ENCODE results near the gene RAB6B. TPM values are rescaled to one million over a fixed set of nuclear protein-coding genes. Genes with fewer than 3 reads are reported as not detected.

Gene RAB6B
- total RNA-seq, 2 experiments from 2014 or later: not detected

DNA sequence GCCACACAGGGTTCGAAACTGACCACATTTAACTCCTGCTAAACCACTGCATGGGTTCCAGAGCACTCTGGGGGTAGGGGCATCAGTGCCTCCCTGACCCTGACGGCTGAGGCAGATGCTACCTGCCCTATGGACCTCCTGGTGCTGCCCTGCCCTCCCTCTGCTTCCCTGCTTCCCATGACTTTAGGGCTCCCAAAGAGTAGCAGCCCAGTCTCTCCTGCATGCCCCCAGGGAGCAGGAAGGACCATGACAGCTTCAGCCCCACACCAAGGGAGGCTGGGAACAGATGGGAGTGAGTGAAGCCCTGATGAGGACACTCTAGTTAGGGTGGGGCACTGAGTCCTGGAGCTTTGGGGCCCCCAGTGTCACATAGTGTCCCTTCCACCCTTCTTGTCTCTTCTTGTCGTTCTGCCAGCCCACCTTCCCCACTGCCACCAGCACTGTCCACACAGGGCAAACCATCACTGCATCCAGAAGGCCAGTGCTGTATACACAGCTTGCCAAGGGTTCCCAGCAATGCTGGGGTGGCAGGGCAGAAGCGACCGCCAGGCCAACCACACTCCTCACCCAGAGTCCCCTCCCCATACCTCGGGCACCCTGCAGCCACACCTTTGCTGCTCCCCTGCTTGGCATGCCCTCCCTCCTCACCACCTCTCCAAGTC is 59.1 kb downstream of the RAB6B start:
- Mint-ChIP-seq H3K27me3 (no peaks in the 10 kb centered on the region), H3K4me3 (no peak overlapping the region), H3K27ac (no peak overlapping the region), H3K4me1 (no peaks in the 10 kb centered on the region), H3K36me3 (ENCODE audit: low read depth) (no peaks in the 10 kb centered on the region), H3K9me3 (no peaks in the 10 kb centered on the region)
- ChIA-PET CTCF (no interaction called here), POLR2A (no interaction called here)
- DNase-seq: no peak

DNA sequence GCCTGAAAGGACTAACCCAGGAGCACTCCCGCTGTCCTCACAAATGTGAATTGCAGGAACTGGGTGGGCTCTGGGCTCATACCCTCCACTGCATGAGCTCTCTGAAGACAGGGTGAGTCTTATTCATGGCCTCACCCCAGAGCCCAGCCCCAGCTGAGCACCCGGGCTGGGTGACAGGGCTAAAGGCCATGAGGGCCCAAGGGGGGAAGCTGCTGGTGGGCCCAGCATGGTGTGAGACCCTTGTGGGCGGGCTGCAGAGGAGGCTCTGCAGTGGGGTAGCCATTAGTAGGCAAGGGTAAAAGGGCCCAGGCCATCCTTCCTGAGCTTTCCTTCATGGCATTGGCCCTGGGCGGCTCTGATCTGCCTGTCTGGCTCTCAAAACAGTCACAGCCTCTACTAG is 59.7 kb downstream of the RAB6B start:
- Mint-ChIP-seq H3K4me1 (no peaks in the 10 kb centered on the region), H3K4me3 (no peak overlapping the region), H3K36me3 (ENCODE audit: low read depth) (no peaks in the 10 kb centered on the region), H3K9me3 (no peaks in the 10 kb centered on the region), H3K27ac (no peak overlapping the region), H3K27me3 (no peaks in the 10 kb centered on the region)
- ChIA-PET POLR2A (no interaction called here), CTCF (no interaction called here)
- DNase-seq: no peak

DNA sequence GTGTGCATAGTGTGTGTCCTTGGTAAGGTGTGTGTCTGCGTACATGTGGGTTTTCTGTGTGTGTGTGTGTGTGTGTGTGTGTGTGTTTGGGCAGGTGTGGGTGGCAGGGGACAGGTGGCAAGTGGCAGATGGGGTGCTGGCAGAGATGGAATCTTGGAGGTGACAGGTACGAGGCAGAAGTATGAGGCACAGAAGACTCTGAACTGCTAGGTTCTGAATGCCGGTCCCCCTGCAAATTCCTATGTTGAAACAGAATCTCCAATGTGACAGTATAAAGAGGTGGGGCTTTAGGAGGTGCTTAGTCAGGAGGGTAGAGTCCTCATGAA is 60.3 kb downstream of the RAB6B start:
- no peaks in the 10 kb centered on the region for H3K27me3 Mint-ChIP-seq
- CTCF ChIA-PET: no interaction called here
- no peak overlapping the region for H3K27ac Mint-ChIP-seq
- no peaks in the 10 kb centered on the region for H3K4me1 Mint-ChIP-seq
- H3K4me3 Mint-ChIP-seq: no peak overlapping the region
- H3K9me3 Mint-ChIP-seq: no peaks in the 10 kb centered on the region
- DNase-seq: no peak
- no peaks in the 10 kb centered on the region for H3K36me3 Mint-ChIP-seq (ENCODE audit: low read depth)
- POLR2A ChIA-PET: no interaction called here

- Mint-ChIP-seq H3K9me3 (no peaks in the 10 kb centered on the region), H3K4me3 (no peak overlapping the region), H3K4me1 (no peaks in the 10 kb centered on the region), H3K27me3 (no peaks in the 10 kb centered on the region), H3K27ac (no peak overlapping the region), H3K36me3 (ENCODE audit: low read depth) (no peaks in the 10 kb centered on the region)
- ChIA-PET POLR2A (no interaction called here), CTCF (no interaction called here)
- DNase-seq: no peak
These were observed 60.9 kb downstream of the RAB6B start for GRCh38 chr3:133834621-133835417.

- no peaks in the 10 kb centered on the region for H3K9me3 Mint-ChIP-seq
- no peak overlapping the region for H3K27ac Mint-ChIP-seq
- POLR2A ChIA-PET: no interaction called here
These were observed 61.6 kb downstream of the RAB6B start for GRCh38 chr3:133833880-133834620.

DNA sequence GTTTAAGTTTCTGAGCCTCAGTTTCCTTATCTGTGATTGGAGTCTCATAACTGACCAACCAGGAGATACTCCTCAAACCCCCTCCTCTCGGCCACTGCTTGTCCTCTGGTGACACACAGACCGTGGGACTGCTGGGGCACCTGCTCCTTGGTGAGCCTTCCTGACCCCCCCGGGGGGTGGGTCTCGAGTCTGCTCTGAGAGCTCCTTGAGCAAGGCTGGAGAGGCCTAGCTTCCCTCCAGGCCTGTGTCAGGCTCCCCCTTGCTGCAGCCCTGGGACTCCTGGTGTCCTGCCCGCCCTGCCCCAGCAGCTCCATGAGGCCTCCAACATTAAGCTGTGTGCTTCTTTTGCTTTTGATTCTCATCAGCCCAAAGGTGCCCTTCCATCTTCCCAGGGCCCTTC is 62.4 kb downstream of the RAB6B start:
- H3K36me3 Mint-ChIP-seq (ENCODE audit: low read depth): no peaks in the 10 kb centered on the region
- H3K27ac Mint-ChIP-seq: no peak overlapping the region
- no peaks in the 10 kb centered on the region for H3K9me3 Mint-ChIP-seq
- H3K27me3 Mint-ChIP-seq: no peaks in the 10 kb centered on the region
- DNase-seq: no peak
- ChIA-PET POLR2A (no interaction called here), CTCF (interaction anchor here (1.0 to 1.7 kb wide), 3 partner anchors 13 to 53 kb away, joined by 3 to 6 read pairs (median 3); no protein-coding TSS in a partner anchor)
- no peaks in the 10 kb centered on the region for H3K4me1 Mint-ChIP-seq
- no peak overlapping the region for H3K4me3 Mint-ChIP-seq

More at GRCh38 chr3:133833880-133834620, 61.6 kb downstream of the RAB6B start:
- no peak for DNase-seq
- no peak overlapping the region for H3K4me3 Mint-ChIP-seq
- H3K36me3 Mint-ChIP-seq (ENCODE audit: low read depth): no peaks in the 10 kb centered on the region
- H3K4me1 Mint-ChIP-seq: no peaks in the 10 kb centered on the region
- H3K27me3 Mint-ChIP-seq: no peaks in the 10 kb centered on the region
- CTCF ChIA-PET: interaction anchor here (1.7 kb wide), 1 partner anchor 16 kb away, joined by 6 read pairs; no protein-coding TSS in a partner anchor

- Mint-ChIP-seq H3K27ac (no peak overlapping the region), H3K36me3 (ENCODE audit: low read depth) (no peaks in the 10 kb centered on the region), H3K27me3 (no peaks in the 10 kb centered on the region), H3K4me3 (no peak overlapping the region), H3K9me3 (no peaks in the 10 kb centered on the region), H3K4me1 (no peaks in the 10 kb centered on the region)
- CTCF ChIA-PET: interaction anchor here (1.0 to 1.7 kb wide), 3 partner anchors 14 to 53 kb away, joined by 3 to 6 read pairs (median 3); no protein-coding TSS in a partner anchor
- DNase-seq: no peak
- POLR2A ChIA-PET: no interaction called here
These were observed 62.9 kb downstream of the RAB6B start for GRCh38 chr3:133832802-133833144.

DNA sequence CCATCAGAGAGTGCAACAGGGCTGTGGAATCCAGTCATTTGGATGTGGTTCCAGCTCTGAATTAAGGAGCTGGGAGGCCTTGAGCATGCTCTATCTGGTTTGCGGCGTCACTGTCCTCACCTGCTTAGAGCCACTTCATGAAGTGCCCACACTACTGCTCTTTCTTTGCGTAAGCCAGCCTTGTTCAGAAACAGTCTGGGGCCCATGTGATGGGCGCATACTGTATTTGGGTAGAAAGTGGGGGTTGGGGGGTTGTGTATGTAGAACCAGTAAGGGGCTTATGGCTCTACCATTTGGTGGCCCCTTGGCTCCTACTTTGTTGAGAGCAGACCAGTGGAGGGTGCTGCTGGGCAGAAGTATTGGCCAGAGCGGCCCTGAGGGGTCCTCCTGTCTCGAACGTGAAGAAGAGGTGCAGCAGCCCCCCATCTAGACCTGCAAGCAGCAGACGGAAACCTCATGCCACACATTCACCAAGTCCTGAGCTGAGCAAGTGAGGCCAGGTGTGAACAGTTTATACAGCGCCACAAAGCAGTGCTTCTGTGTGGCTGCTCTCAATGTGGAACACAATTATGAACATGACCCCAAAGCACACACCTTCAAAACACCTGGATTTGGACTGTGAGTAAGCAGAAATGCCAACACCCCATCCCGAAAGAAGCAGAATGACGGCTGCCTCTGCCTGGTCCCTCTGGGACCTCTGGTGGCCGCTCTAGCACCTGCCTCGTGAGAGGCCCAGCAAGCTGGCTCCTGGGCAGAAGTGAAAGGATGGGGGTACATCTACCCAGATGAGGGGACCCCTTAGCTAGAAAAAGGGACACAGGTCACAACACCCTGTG is 63.5 kb downstream of the RAB6B start:
- POLR2A ChIA-PET: no interaction called here
- Mint-ChIP-seq H3K4me1 (no peaks in the 10 kb centered on the region), H3K4me3 (no peak overlapping the region), H3K36me3 (ENCODE audit: low read depth) (no peaks in the 10 kb centered on the region), H3K27me3 (no peaks in the 10 kb centered on the region), H3K27ac (no peak overlapping the region), H3K9me3 (no peaks in the 10 kb centered on the region)
- CTCF ChIA-PET: interaction anchor here (1.0 to 1.7 kb wide), 3 partner anchors 14 to 54 kb away, joined by 3 to 6 read pairs (median 3); no protein-coding TSS in a partner anchor
- DNase-seq: no peak

DNA sequence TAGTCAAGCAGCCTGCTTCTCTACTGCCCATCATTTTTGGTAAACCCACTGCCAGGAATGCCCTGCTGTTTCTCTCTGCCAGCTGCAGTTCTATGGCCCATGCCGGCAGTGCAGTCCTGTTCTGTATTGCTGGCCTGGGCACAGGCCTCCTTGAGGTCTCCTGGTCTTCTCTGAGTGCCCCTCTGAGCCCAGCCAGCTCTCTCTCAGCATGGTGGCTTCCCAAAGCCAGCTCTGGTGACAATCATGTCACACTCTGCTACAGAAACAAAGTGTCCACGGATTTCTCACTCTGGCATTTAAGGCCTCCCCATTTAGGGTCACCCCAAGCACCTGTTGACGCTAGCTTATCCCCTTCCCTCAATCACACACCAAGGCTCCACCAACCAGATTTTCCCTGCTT is 65.6 kb downstream of the RAB6B start:
- Mint-ChIP-seq H3K4me3 (no peak overlapping the region), H3K4me1 (no peaks in the 10 kb centered on the region), H3K9me3 (no peaks in the 10 kb centered on the region), H3K27me3 (no peaks in the 10 kb centered on the region), H3K27ac (no peak overlapping the region), H3K36me3 (ENCODE audit: low read depth) (peaks cover 10% of the 10 kb centered on the region)
- ChIA-PET CTCF (interaction anchor here (0.7 kb wide), 1 partner anchor 12 kb away, joined by 3 read pairs; no protein-coding TSS in a partner anchor), POLR2A (no interaction called here)
- no peak for DNase-seq

- Mint-ChIP-seq H3K27ac (no peak overlapping the region), H3K4me1 (no peaks in the 10 kb centered on the region)
- POLR2A ChIA-PET: no interaction called here
These were observed 66.4 kb downstream of the RAB6B start for GRCh38 chr3:133829310-133829707.

DNA sequence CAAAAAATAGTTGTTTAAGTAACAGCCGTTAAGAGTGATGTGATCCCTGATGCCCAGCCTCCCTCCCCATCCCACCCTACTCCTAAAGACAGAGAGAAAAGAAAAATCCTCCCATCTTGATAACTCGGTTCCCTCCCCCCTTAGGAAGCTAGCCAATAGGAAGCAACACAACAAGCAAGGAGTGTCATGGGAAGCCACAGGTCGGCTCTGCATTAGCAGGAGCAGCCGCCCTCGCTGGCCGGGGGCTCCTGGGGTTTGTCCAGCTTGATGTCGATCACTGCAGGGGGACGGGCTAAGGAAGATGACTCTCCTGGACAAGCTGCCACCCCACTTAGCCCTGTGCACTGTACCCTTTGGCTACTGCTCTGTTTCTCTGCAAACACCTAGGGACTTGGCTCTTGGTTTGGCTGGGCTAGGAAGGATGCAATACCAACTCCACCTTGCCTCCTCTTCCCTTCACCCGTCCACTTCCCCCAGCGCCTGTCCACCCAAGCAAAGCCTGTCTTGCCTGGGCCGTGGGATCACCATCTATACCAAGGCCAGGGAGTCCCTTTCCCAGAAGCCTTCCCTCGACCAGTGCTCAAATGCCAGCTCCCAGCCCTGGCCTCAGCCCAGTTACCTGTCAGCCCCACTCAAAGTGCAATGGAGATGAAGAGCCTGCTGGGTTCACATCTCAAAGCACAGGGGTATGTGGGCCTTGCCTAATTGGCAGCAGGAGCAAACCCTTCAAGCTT is 66.9 kb downstream of the RAB6B start:
- H3K4me1 Mint-ChIP-seq: no peaks in the 10 kb centered on the region
- H3K27me3 Mint-ChIP-seq: no peaks in the 10 kb centered on the region
- no peak for DNase-seq
- H3K27ac Mint-ChIP-seq: no peak overlapping the region
- no peak overlapping the region for H3K4me3 Mint-ChIP-seq
- POLR2A ChIA-PET: no interaction called here
- no peaks in the 10 kb centered on the region for H3K9me3 Mint-ChIP-seq
- CTCF ChIA-PET: interaction anchor here (1.3 kb wide), 1 partner anchor 9 kb away, joined by 3 read pairs; no protein-coding TSS in a partner anchor
- H3K36me3 Mint-ChIP-seq (ENCODE audit: low read depth): peaks cover 15% of the 10 kb centered on the region

More at GRCh38 chr3:133829310-133829707, 66.4 kb downstream of the RAB6B start:
- DNase-seq: no peak
- no peaks in the 10 kb centered on the region for H3K27me3 Mint-ChIP-seq
- no peak overlapping the region for H3K4me3 Mint-ChIP-seq
- H3K9me3 Mint-ChIP-seq: no peaks in the 10 kb centered on the region
- peaks cover 10% of the 10 kb centered on the region for H3K36me3 Mint-ChIP-seq (ENCODE audit: low read depth)
- CTCF ChIA-PET: interaction anchor here (1.3 kb wide), 1 partner anchor 9 kb away, joined by 3 read pairs; no protein-coding TSS in a partner anchor

GRCh38 chr3:133827684-133828083 is 68.0 kb downstream of the RAB6B start:
- H3K36me3 Mint-ChIP-seq (ENCODE audit: low read depth): peaks cover 25% of the 10 kb centered on the region
- H3K4me3 Mint-ChIP-seq: no peak overlapping the region
- no peak overlapping the region for H3K27ac Mint-ChIP-seq
- no peak for DNase-seq
- CTCF ChIA-PET: no interaction called here
- POLR2A ChIA-PET: no interaction called here
- H3K4me1 Mint-ChIP-seq: no peaks in the 10 kb centered on the region
- no peaks in the 10 kb centered on the region for H3K27me3 Mint-ChIP-seq
- H3K9me3 Mint-ChIP-seq: no peaks in the 10 kb centered on the region

Data from activated CD4-positive, alpha-beta T cell treated with anti-CD3 and anti-CD28 coated beads, Interleukin-2, amount 10 ng/mL, durations not matched to agents 7 days and 5 days (primary cell).